Vagina (tissue), 2 donors: Measurements from ENCODE around the gene HM13.

Experiments
- CTCF ChIP-seq, 3 experiments: fragments of 450-650 bp in 2 of 3; fragments of 200-600 bp in 1 of 3; sonication (generic) in 1 of 3; IDR thresholded peaks; one replicate each; pipeline ENCODE4 v1.5.1; 2017 to 2019; ENCODE audit warnings: antibody characterized with exemption in 3 of 3, mild to moderate bottlenecking in 2 of 3, moderate library complexity in 2 of 3
- POLR2A ChIP-seq, 2 donors: fragments of 450-650 bp; IDR thresholded peaks; one replicate each; pipeline ENCODE4 v1.6.1; 2017; ENCODE audit warnings: antibody characterized with exemption in 2 of 2, mild to moderate bottlenecking in 2 of 2, moderate library complexity in 2 of 2
- POLR2AphosphoS5 ChIP-seq, 2 donors: sonication (generic); formaldehyde crosslinking; IDR thresholded peaks; one replicate each; pipeline ENCODE4 v1.9.0; 2017; ENCODE audit warnings: antibody characterized with exemption in 2 of 2, mild to moderate bottlenecking in 2 of 2, low read depth in 1 of 2; ENCODE audit not compliant: insufficient read depth in 1 of 2

DNA sequence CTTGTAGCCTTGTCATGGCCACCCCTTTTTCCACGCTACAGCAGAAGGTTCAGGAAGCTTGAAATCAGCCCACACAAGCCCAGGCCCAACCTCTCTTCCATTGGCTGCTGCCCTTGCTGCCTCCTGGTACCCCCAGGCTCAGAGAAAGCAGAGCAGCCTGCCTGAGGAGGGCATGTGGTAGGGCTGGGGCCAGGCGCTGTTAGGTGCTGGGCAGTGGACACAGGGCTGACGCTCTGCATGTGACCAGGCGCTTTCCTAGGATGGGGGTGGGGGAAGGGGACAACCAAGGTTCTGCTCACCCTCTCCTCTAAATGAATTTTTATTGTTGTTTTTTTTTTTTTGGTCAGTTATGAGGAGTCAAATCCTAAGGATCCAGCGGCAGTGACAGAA is 54.5 kb downstream of the HM13 start:
- TF ChIP-seq CTCF (IDR thresholded peaks at IDR 0.05) (no peak), POLR2AphosphoS5 (IDR thresholded peaks at IDR 0.05; ENCODE audit: insufficient read depth in 1 of 2, low read depth in 1 of 2) (no peak), POLR2A (IDR thresholded peaks at IDR 0.05) (no peak)
